IPS-18a (cell line): ENCODE measurements around the gene RPTOR.

Experiments
- H3K27ac ChIP-seq: one replicate; pipeline ENCODE4 v1.5.1; 2013; ENCODE audit warnings: low read length
- H3K27me3 ChIP-seq: one replicate; pipeline ENCODE4 v1.6.1; 2013; ENCODE audit warnings: mild to moderate bottlenecking, low read length; ENCODE audit not compliant: control insufficient read depth, insufficient read depth
- H3K36me3 ChIP-seq: one replicate; pipeline ENCODE4 v1.6.1; 2013; ENCODE audit warnings: low read depth, low read length; ENCODE audit not compliant: control insufficient read depth
- H3K4me1 ChIP-seq: one replicate; pipeline ENCODE4 v1.6.1; 2013; ENCODE audit warnings: low read depth, low read length; ENCODE audit not compliant: control insufficient read depth
- H3K4me3 ChIP-seq: one replicate; pipeline ENCODE4 v1.5.1; 2013; ENCODE audit warnings: low read length
- H3K9ac ChIP-seq: one replicate; pipeline ENCODE4 v1.6.1; 2013; ENCODE audit warnings: mild to moderate bottlenecking, low read length, moderate library complexity
- H3K9me3 ChIP-seq: one replicate; pipeline ENCODE4 v1.6.1; 2013; ENCODE audit warnings: low read depth, low read length; ENCODE audit not compliant: control insufficient read depth

Gene RPTOR

GRCh38 chr17:80942423-80943345 is 398.0 kb downstream of the RPTOR start:
- H3K9ac ChIP-seq, result no peak overlapping the region
- H3K27me3 ChIP-seq, result no peaks in the 10 kb centered on the region
- no peak overlapping the region for H3K4me3 ChIP-seq
- no peaks in the 10 kb centered on the region for H3K9me3 ChIP-seq
- peaks cover 5% of the 10 kb centered on the region for H3K36me3 ChIP-seq
- no peak overlapping the region for H3K27ac ChIP-seq
- H3K4me1 ChIP-seq, result no peaks in the 10 kb centered on the region

- Histone ChIP-seq H3K9ac (no peak overlapping the region), H3K36me3 (peaks cover 5% of the 10 kb centered on the region), H3K27ac (no peak overlapping the region), H3K4me3 (no peak overlapping the region), H3K9me3 (no peaks in the 10 kb centered on the region), H3K4me1 (no peaks in the 10 kb centered on the region), H3K27me3 (no peaks in the 10 kb centered on the region)
These were observed 398.9 kb downstream of the RPTOR start for GRCh38 chr17:80943346-80944145.

- no peak overlapping the region for H3K27ac ChIP-seq
- H3K36me3 ChIP-seq, result peaks cover 5% of the 10 kb centered on the region
- H3K4me1 ChIP-seq, result no peaks in the 10 kb centered on the region
- H3K9me3 ChIP-seq, result no peaks in the 10 kb centered on the region
- H3K4me3 ChIP-seq, result no peak overlapping the region
- no peak overlapping the region for H3K9ac ChIP-seq
- H3K27me3 ChIP-seq, result no peaks in the 10 kb centered on the region
These were observed 399.7 kb downstream of the RPTOR start for GRCh38 chr17:80944326-80944725.

- Histone ChIP-seq H3K27me3 (no peaks in the 10 kb centered on the region), H3K4me1 (no peaks in the 10 kb centered on the region), H3K9me3 (no peaks in the 10 kb centered on the region), H3K9ac (no peak overlapping the region), H3K36me3 (peaks cover 5% of the 10 kb centered on the region), H3K4me3 (no peak overlapping the region), H3K27ac (no peak overlapping the region)
These were observed 401.1 kb downstream of the RPTOR start for GRCh38 chr17:80945736-80946135.

- Histone ChIP-seq H3K9ac (no peak overlapping the region), H3K27ac (no peak overlapping the region), H3K27me3 (no peaks in the 10 kb centered on the region), H3K4me3 (no peak overlapping the region), H3K9me3 (no peaks in the 10 kb centered on the region), H3K36me3 (peaks cover 5% of the 10 kb centered on the region), H3K4me1 (no peaks in the 10 kb centered on the region)
These were observed 401.8 kb downstream of the RPTOR start for GRCh38 chr17:80946449-80946848.

GRCh38 chr17:80947200-80947940 is 402.7 kb downstream of the RPTOR start:
- Histone ChIP-seq H3K4me1 (no peaks in the 10 kb centered on the region), H3K4me3 (no peak overlapping the region), H3K27me3 (no peaks in the 10 kb centered on the region), H3K9ac (no peak overlapping the region), H3K36me3 (peaks cover 5% of the 10 kb centered on the region), H3K9me3 (no peaks in the 10 kb centered on the region), H3K27ac (no peak overlapping the region)

- no peak overlapping the region for H3K9ac ChIP-seq
- H3K4me1 ChIP-seq, result no peaks in the 10 kb centered on the region
- no peak overlapping the region for H3K27ac ChIP-seq
- peaks cover 5% of the 10 kb centered on the region for H3K36me3 ChIP-seq
- no peaks in the 10 kb centered on the region for H3K27me3 ChIP-seq
- no peaks in the 10 kb centered on the region for H3K9me3 ChIP-seq
- no peak overlapping the region for H3K4me3 ChIP-seq
These were observed 403.7 kb downstream of the RPTOR start for GRCh38 chr17:80948019-80948975.

- Histone ChIP-seq H3K36me3 (peaks cover 5% of the 10 kb centered on the region), H3K4me1 (no peaks in the 10 kb centered on the region), H3K9me3 (no peaks in the 10 kb centered on the region), H3K27me3 (no peaks in the 10 kb centered on the region), H3K27ac (no peak overlapping the region), H3K4me3 (no peak overlapping the region), H3K9ac (no peak overlapping the region)
These were observed 404.4 kb downstream of the RPTOR start for GRCh38 chr17:80948976-80949450.

- no peaks in the 10 kb centered on the region for H3K27me3 ChIP-seq
- peaks cover 5% of the 10 kb centered on the region for H3K36me3 ChIP-seq
- H3K9me3 ChIP-seq, result no peaks in the 10 kb centered on the region
- no peaks in the 10 kb centered on the region for H3K4me1 ChIP-seq
- H3K9ac ChIP-seq, result no peak overlapping the region
- H3K27ac ChIP-seq, result no peak overlapping the region
- H3K4me3 ChIP-seq, result no peak overlapping the region
These were observed 405.1 kb downstream of the RPTOR start for GRCh38 chr17:80949451-80950421.
